ENCODE results near the gene TLE1. TPM values are rescaled to one million over a fixed set of nuclear protein-coding genes. Genes with fewer than 3 reads are reported as not detected.

TLE1 gene
- total RNA-seq, 1 donor: 9.0 TPM

GRCh38 chr9:81628897-81629296 lies 60.5 kb downstream of the TLE1 start:
- H3K4me3 ChIP-seq (ENCODE audit: insufficient read depth, low read length): no peak overlapping the region
- no peaks in the 10 kb centered on the region for H3K79me2 ChIP-seq (ENCODE audit: insufficient read depth, low read length)
- H2AFZ ChIP-seq (ENCODE audit: low read length): no peak overlapping the region
- peaks cover 9% of the 10 kb centered on the region for H3K4me1 ChIP-seq (ENCODE audit: insufficient read depth, low read length)
- H3K36me3 ChIP-seq (ENCODE audit: insufficient read depth, low read length): no peaks in the 10 kb centered on the region
- no peaks in the 10 kb centered on the region for H4K20me1 ChIP-seq (ENCODE audit: insufficient read depth, low read length)
- no peaks in the 10 kb centered on the region for H3K9me3 ChIP-seq (ENCODE audit: low read depth, low read length)
- H3K27ac ChIP-seq (ENCODE audit: low read depth, low read length): no peak overlapping the region
- no peak overlapping the region for H3K4me2 ChIP-seq (ENCODE audit: insufficient read depth, low read length)
- DNase-seq (ENCODE audit: insufficient read length, low spot score, missing footprints): no peak
- TF ChIP-seq CTCF (IDR thresholded peaks at IDR 0.05; ENCODE audit: extremely low read depth, low read depth, low read length): no peak
- no peaks in the 10 kb centered on the region for H3K27me3 ChIP-seq (ENCODE audit: insufficient read depth, low read length)

- Histone ChIP-seq H3K36me3 (ENCODE audit: insufficient read depth, low read length) (no peaks in the 10 kb centered on the region), H3K9me3 (ENCODE audit: low read depth, low read length) (no peaks in the 10 kb centered on the region), H3K79me2 (ENCODE audit: insufficient read depth, low read length) (no peaks in the 10 kb centered on the region), H3K4me1 (ENCODE audit: insufficient read depth, low read length) (peaks cover 3% of the 10 kb centered on the region), H3K27me3 (ENCODE audit: insufficient read depth, low read length) (no peaks in the 10 kb centered on the region), H4K20me1 (ENCODE audit: insufficient read depth, low read length) (no peaks in the 10 kb centered on the region), H2AFZ (ENCODE audit: low read length) (no peak overlapping the region), H3K4me2 (ENCODE audit: insufficient read depth, low read length) (no peak overlapping the region), H3K27ac (ENCODE audit: low read depth, low read length) (no peak overlapping the region), H3K4me3 (ENCODE audit: insufficient read depth, low read length) (no peak overlapping the region)
- no peak for DNase-seq (ENCODE audit: insufficient read length, low spot score, missing footprints)
- no peak for TF ChIP-seq CTCF (IDR thresholded peaks at IDR 0.05; ENCODE audit: extremely low read depth, low read depth, low read length)
Observed at GRCh38 chr9:81627481-81627880, 61.9 kb downstream of the TLE1 start.

DNA sequence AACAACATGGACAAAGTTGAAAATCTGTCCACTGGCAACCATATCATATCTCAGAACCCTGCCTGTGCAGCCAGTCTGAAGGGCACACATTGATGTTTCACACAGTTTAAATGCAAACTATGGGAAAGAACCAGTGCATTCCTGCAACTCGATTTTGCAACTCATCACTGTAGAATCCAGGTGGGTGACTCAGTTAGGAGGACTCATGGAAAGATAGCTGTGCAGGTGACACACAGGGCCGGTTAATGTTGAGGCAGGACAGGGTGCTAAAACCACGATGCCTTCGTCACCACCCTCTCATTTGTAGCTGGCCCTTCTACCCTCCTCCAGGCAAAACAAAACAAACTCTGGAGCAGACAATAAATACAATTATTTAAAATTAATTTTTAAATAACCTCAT lies 62.8 kb downstream of the TLE1 start:
- H3K36me3 ChIP-seq (ENCODE audit: insufficient read depth, low read length): no peaks in the 10 kb centered on the region
- H3K4me3 ChIP-seq (ENCODE audit: insufficient read depth, low read length): no peak overlapping the region
- no peaks in the 10 kb centered on the region for H3K79me2 ChIP-seq (ENCODE audit: insufficient read depth, low read length)
- H3K9me3 ChIP-seq (ENCODE audit: low read depth, low read length): no peaks in the 10 kb centered on the region
- no peak for TF ChIP-seq CTCF (IDR thresholded peaks at IDR 0.05; ENCODE audit: extremely low read depth, low read depth, low read length)
- H2AFZ ChIP-seq (ENCODE audit: low read length): no peak overlapping the region
- H4K20me1 ChIP-seq (ENCODE audit: insufficient read depth, low read length): no peaks in the 10 kb centered on the region
- no peaks in the 10 kb centered on the region for H3K27me3 ChIP-seq (ENCODE audit: insufficient read depth, low read length)
- no peak overlapping the region for H3K27ac ChIP-seq (ENCODE audit: low read depth, low read length)
- no peak overlapping the region for H3K4me2 ChIP-seq (ENCODE audit: insufficient read depth, low read length)
- no peaks in the 10 kb centered on the region for H3K4me1 ChIP-seq (ENCODE audit: insufficient read depth, low read length)
- no peak for DNase-seq (ENCODE audit: insufficient read length, low spot score, missing footprints)

GRCh38 chr9:81625969-81626368 lies 63.4 kb downstream of the TLE1 start:
- Histone ChIP-seq H3K4me1 (ENCODE audit: insufficient read depth, low read length) (no peaks in the 10 kb centered on the region), H3K27me3 (ENCODE audit: insufficient read depth, low read length) (no peaks in the 10 kb centered on the region), H3K27ac (ENCODE audit: low read depth, low read length) (no peak overlapping the region), H3K36me3 (ENCODE audit: insufficient read depth, low read length) (no peaks in the 10 kb centered on the region), H4K20me1 (ENCODE audit: insufficient read depth, low read length) (no peaks in the 10 kb centered on the region), H3K9me3 (ENCODE audit: low read depth, low read length) (no peaks in the 10 kb centered on the region), H3K79me2 (ENCODE audit: insufficient read depth, low read length) (no peaks in the 10 kb centered on the region), H3K4me2 (ENCODE audit: insufficient read depth, low read length) (no peak overlapping the region), H2AFZ (ENCODE audit: low read length) (no peak overlapping the region), H3K4me3 (ENCODE audit: insufficient read depth, low read length) (no peak overlapping the region)
- DNase-seq (ENCODE audit: insufficient read length, low spot score, missing footprints): no peak
- TF ChIP-seq CTCF (IDR thresholded peaks at IDR 0.05; ENCODE audit: extremely low read depth, low read depth, low read length): no peak

Data from osteoblast (primary cell).